ENCODE data around the gene C1orf174.

C1orf174 gene

GRCh38 chr1:3856923-3857790, 42.9 kb downstream of the C1orf174 start, which contains the start of the genes CEP104 and DFFB:
CEP104 (minus strand) TSS chr1:3857211; CDS start chr1:3852407, 4,804 bp downstream.
DFFB (plus strand) TSS chr1:3857476; CDS start chr1:3857604, 128 bp downstream.
- no peaks in the 10 kb centered on the region for H3K9me3 Mint-ChIP-seq
- peak; percentile 96 to 98 for DNase-seq (ENCODE audit: low spot score in 2 of 2)
- H3K4me1 Mint-ChIP-seq: peaks cover 26% of the 10 kb centered on the region
- peak within 1 kb of the TSS; percentile 95 for H3K4me3 Mint-ChIP-seq
- H3K27ac Mint-ChIP-seq: peak within 1 kb of the TSS; percentile 94
- peaks cover 6% of the 10 kb centered on the region for H3K36me3 Mint-ChIP-seq
- peak; percentile 97 for ATAC-seq

- Mint-ChIP-seq H3K9me3 (no peaks in the 10 kb centered on the region), H3K4me3 (no peak overlapping the region), H3K4me1 (peaks cover 13% of the 10 kb centered on the region), H3K36me3 (peaks cover 45% of the 10 kb centered on the region), H3K27ac (no peak overlapping the region)
- ATAC-seq (no peak), DNase-seq (ENCODE audit: low spot score in 2 of 2) (no peak)
Observed at GRCh38 chr1:3852711-3853485, 47.2 kb downstream of the C1orf174 start.

- no peak overlapping the region for H3K27ac Mint-ChIP-seq
- DNase-seq (ENCODE audit: low spot score in 2 of 2) (no peak), ATAC-seq (no peak)
- peaks cover 49% of the 10 kb centered on the region for H3K36me3 Mint-ChIP-seq
- no peaks in the 10 kb centered on the region for H3K9me3 Mint-ChIP-seq
- peaks cover 8% of the 10 kb centered on the region for H3K4me1 Mint-ChIP-seq
- no peak overlapping the region for H3K4me3 Mint-ChIP-seq
Observed at GRCh38 chr1:3852091-3852490, 48.0 kb downstream of the C1orf174 start.

GRCh38 chr1:3851292-3851691, 48.8 kb downstream of the C1orf174 start:
- DNase-seq (ENCODE audit: low spot score in 2 of 2): no peak
- ATAC-seq: no peak
- Mint-ChIP-seq H3K27ac (no peak overlapping the region), H3K9me3 (no peaks in the 10 kb centered on the region), H3K4me3 (no peak overlapping the region), H3K36me3 (peaks cover 55% of the 10 kb centered on the region), H3K4me1 (peaks cover 7% of the 10 kb centered on the region)

- no peak for ATAC-seq
- Mint-ChIP-seq H3K4me1 (peaks cover 7% of the 10 kb centered on the region), H3K27ac (no peak overlapping the region), H3K9me3 (no peaks in the 10 kb centered on the region), H3K4me3 (no peak overlapping the region), H3K36me3 (peaks cover 58% of the 10 kb centered on the region)
- no peak for DNase-seq (ENCODE audit: low spot score in 2 of 2)
Observed at GRCh38 chr1:3850857-3851256, 49.2 kb downstream of the C1orf174 start.

- Mint-ChIP-seq H3K4me3 (no peak overlapping the region), H3K9me3 (no peaks in the 10 kb centered on the region), H3K27ac (no peak overlapping the region), H3K4me1 (no peaks in the 10 kb centered on the region), H3K36me3 (peaks cover 93% of the 10 kb centered on the region)
- no peak for ATAC-seq
- DNase-seq (ENCODE audit: low spot score in 2 of 2): no peak
Observed at GRCh38 chr1:3847081-3847480, 53.0 kb downstream of the C1orf174 start.

- Mint-ChIP-seq H3K4me3 (no peak overlapping the region), H3K27ac (no peak overlapping the region), H3K36me3 (peaks cover 94% of the 10 kb centered on the region), H3K9me3 (no peaks in the 10 kb centered on the region), H3K4me1 (no peaks in the 10 kb centered on the region)
- ATAC-seq (no peak), DNase-seq (ENCODE audit: low spot score in 2 of 2) (no peak)
Observed at GRCh38 chr1:3846541-3846940, 53.5 kb downstream of the C1orf174 start.

- H3K4me1 Mint-ChIP-seq: no peaks in the 10 kb centered on the region
- ATAC-seq (no peak), DNase-seq (ENCODE audit: low spot score in 2 of 2) (no peak)
- H3K9me3 Mint-ChIP-seq: no peaks in the 10 kb centered on the region
- no peak overlapping the region for H3K27ac Mint-ChIP-seq
- H3K36me3 Mint-ChIP-seq: peaks cover 83% of the 10 kb centered on the region
- H3K4me3 Mint-ChIP-seq: no peak overlapping the region
Observed at GRCh38 chr1:3842912-3843311, 57.2 kb downstream of the C1orf174 start.

- Mint-ChIP-seq H3K9me3 (no peaks in the 10 kb centered on the region), H3K27ac (no peak overlapping the region), H3K36me3 (peaks cover 83% of the 10 kb centered on the region), H3K4me3 (no peak overlapping the region), H3K4me1 (no peaks in the 10 kb centered on the region)
- no peak for DNase-seq (ENCODE audit: low spot score in 2 of 2)
- no peak for ATAC-seq
Observed at GRCh38 chr1:3841491-3841890, 58.6 kb downstream of the C1orf174 start.

All from stimulated activated effector memory CD8-positive, alpha-beta T cell treated with anti-CD3 and anti-CD28 coated beads, Interleukin-12 subunit alpha, Interleukin-12 subunit beta, amount 100 ng/mL, for 72 hours (primary cell).